ENCODE measurements around the gene FOXE3. TPM values are rescaled to one million over a fixed set of nuclear protein-coding genes. Genes with fewer than 3 reads are reported as not detected.

Gene FOXE3
- total RNA-seq, 1 experiment from 2014 or later, result 0.15 TPM

GRCh38 chr1:47439819-47440598, 23.9 kb downstream of the FOXE3 start:
- TF ChIP-seq CTCF (conservative IDR thresholded peaks at IDR 0.05), result no peak
- WGBS (ENCODE audit: extremely low coverage, insufficient read length, low lambda C conversion rate), result no CpG with 5 or more reads among the region's 20 CpGs
- H3K9me3 ChIP-seq (ENCODE audit: control insufficient read depth, low read depth, low read length), result no peaks in the 10 kb centered on the region
- H3K23ac ChIP-seq (ENCODE audit: insufficient read length, low read depth, low read length), result no peak overlapping the region
- H2BK120ac ChIP-seq (ENCODE audit: low read depth, low read length, poor library complexity, severe bottlenecking), result no peak overlapping the region
- Mint-ChIP-seq H3K27me3 (ENCODE audit: low read depth) (peaks cover 30% of the 10 kb centered on the region), H3K27ac (no peak overlapping the region), H3K9me3 (peaks cover 0 to 7% of the 10 kb centered on the region in 2 experiments; a peak in 1 of 5 replicates), H3K4me3 (peak overlapping the region in 1 of 2 experiments; percentile 42; a peak in 2 of 5 replicates), H3K4me1 (peaks cover 8 to 23% of the 10 kb centered on the region in 2 experiments), H3K36me3 (ENCODE audit: insufficient read depth in 1 of 3, low read depth in 3 of 3) (no peaks in the 10 kb centered on the region)
- no peak overlapping the region for H3K14ac ChIP-seq (ENCODE audit: insufficient read depth, low read length)
- no peak overlapping the region for H2AFZ ChIP-seq (ENCODE audit: low read length)
- DNase-seq, result no peak
- no peaks in the 10 kb centered on the region for H3K79me2 ChIP-seq (ENCODE audit: insufficient read depth, low read length)
- H4K5ac ChIP-seq (ENCODE audit: insufficient read length, low read depth, low read length), result no peak overlapping the region
- no peak overlapping the region for H4K91ac ChIP-seq (ENCODE audit: insufficient read length, low read depth, low read length)
- H4K20me1 ChIP-seq (ENCODE audit: control insufficient read depth, insufficient read depth, insufficient read length), result no peaks in the 10 kb centered on the region
- H2BK12ac ChIP-seq (ENCODE audit: insufficient read length, low read depth, low read length), result no peak overlapping the region
- H3K79me1 ChIP-seq (ENCODE audit: insufficient read depth, low read depth, low read length, poor library complexity, severe bottlenecking), result no peaks in the 10 kb centered on the region
- H4K8ac ChIP-seq (replicated peaks; ENCODE audit: insufficient read length, low read depth, low read length), result no peak overlapping the region
- no peak overlapping the region for H2BK15ac ChIP-seq (ENCODE audit: low read depth, low read length)
- no peak overlapping the region for H3K9ac ChIP-seq (ENCODE audit: extremely low read depth, insufficient read length, low read length)
- H2BK20ac ChIP-seq (ENCODE audit: low read depth, low read length, poor library complexity, severe bottlenecking), result no peak overlapping the region
- peaks cover 16% of the 10 kb centered on the region for H3K23me2 ChIP-seq (ENCODE audit: insufficient read length, low read depth, low read length, poor library complexity, severe bottlenecking)
- no peak overlapping the region for H2BK5ac ChIP-seq (ENCODE audit: insufficient read length, low read length)
- H3K27me3 ChIP-seq (ENCODE audit: insufficient read depth, low read length), result peaks cover 86% of the 10 kb centered on the region
- no peak overlapping the region for H3K18ac ChIP-seq (ENCODE audit: insufficient read length, low read depth, low read length)
- H3K27ac ChIP-seq (ENCODE audit: insufficient read length, low read depth, low read length), result no peak overlapping the region
- H3K4me2 ChIP-seq (ENCODE audit: insufficient read depth, insufficient read length, low read length), result no peak overlapping the region
- no peak overlapping the region for H3T11ph ChIP-seq (ENCODE audit: low read length)
- H3K56ac ChIP-seq (ENCODE audit: insufficient read length, low read depth, low read length), result no peak overlapping the region
- H3K4ac ChIP-seq (ENCODE audit: low read depth, low read length), result no peak overlapping the region
- H3K4me1 ChIP-seq (ENCODE audit: insufficient read depth, low read length), result peaks cover under 1% of the 10 kb centered on the region; the same call in 1 of the 2 replicates
- H2AK5ac ChIP-seq (ENCODE audit: insufficient read length, low read length), result no peak overlapping the region
